ENCODE results near the gene TNFSF12. TPM values are rescaled to one million over a fixed set of nuclear protein-coding genes. Genes with fewer than 3 reads are reported as not detected.

The TNFSF12 gene
- total and polyA plus RNA-seq, 9 of the 15 experiments (the other 6 are each of a cell fraction or from before 2014, with no cell fraction given): 0.03 to 0.95 (median 0.19) TPM; not detected in 3

GRCh38 chr17:7551396-7551795, 2.5 kb downstream of the TNFSF12 start:
- BruUV-seq (replicated peaks): no TSS peak
- Histone ChIP-seq H3K9ac (ENCODE audit: insufficient read depth in 1 of 2, low read depth in 2 of 2, low read length in 2 of 2) (no peak overlapping the region), H2AFZ (ENCODE audit: low read depth, low read length) (no peak overlapping the region), H3K79me2 (ENCODE audit: control insufficient read depth, insufficient read depth, low read length) (no peaks in the 10 kb centered on the region), H3K27ac (ENCODE audit: extremely low read depth, low read depth, low read length) (no peak overlapping the region), H3K36me3 (ENCODE audit: control insufficient read depth, insufficient read depth, low read length) (no peaks in the 10 kb centered on the region), H3K27me3 (ENCODE audit: control insufficient read depth in 2 of 2, insufficient read depth in 2 of 2, low read length in 2 of 2) (no peaks in the 10 kb centered on the region), H3K9me1 (ENCODE audit: control insufficient read depth, insufficient read depth, low read length) (no peaks in the 10 kb centered on the region), H4K20me1 (replicated peaks; ENCODE audit: control insufficient read depth, insufficient read depth, low read length) (no peaks in the 10 kb centered on the region), H3K4me2 (ENCODE audit: insufficient read depth, low read length) (no peak overlapping the region), H3K4me3 (no peak overlapping the region), H3K9me3 (replicated peaks; ENCODE audit: control insufficient read depth, insufficient read depth, low read depth, low read length) (no peaks in the 10 kb centered on the region), H3K4me1 (replicated peaks in 1 of 2; ENCODE audit: control insufficient read depth in 2 of 2, insufficient read depth in 2 of 2, low read length in 2 of 2) (peaks cover 8 to 25% of the 10 kb centered on the region in 2 experiments; a peak in 4 of 5 replicates)
- ChIA-PET CTCF (ENCODE audit: low intra/inter-chr PET ratio) (no interaction called here), POLR2A (interaction anchor here (0.7 kb wide), 1 partner anchor 9 kb away, joined by 3 read pairs; no protein-coding TSS in a partner anchor)
- no peak for TF ChIP-seq ETV1 (tag; conservative IDR thresholded peaks at IDR 0.05; ENCODE audit: low read depth)
- no peak for TF ChIP-seq CLOCK (CRISPR knock-in tag; IDR thresholded peaks at IDR 0.05; ENCODE audit: borderline replicate concordance)
- no peak for TF ChIP-seq MEF2D (tag; conservative IDR thresholded peaks at IDR 0.05; ENCODE audit: low read depth)
- no peak for TF ChIP-seq NFYB (IDR thresholded peaks at IDR 0.05; ENCODE audit: extremely low read depth, insufficient read length)
- no peak for TF ChIP-seq NFRKB (IDR thresholded peaks at IDR 0.05; ENCODE audit: low read depth)
- no peak for TF ChIP-seq SMARCA4 (IDR thresholded peaks at IDR 0.05)
- no peak for TF ChIP-seq HNRNPK (IDR thresholded peaks at IDR 0.05; ENCODE audit: low read depth, low read length, poor library complexity, severe bottlenecking)
- no peak for TF ChIP-seq ELK1 (CRISPR knock-in tag; IDR thresholded peaks at IDR 0.05)
- no peak for TF ChIP-seq PRMT5 (CRISPR knock-in tag; IDR thresholded peaks at IDR 0.05)
- FAIRE-seq: no peak
- intact Hi-C loops (cut with micrococcal nuclease): no loop called here
- in situ Hi-C loops (cut with MboI): loop anchor here (10.0 to 25.0 kb wide), 2 partner anchors 197 to 514 kb away; partner anchors contain the start of genes KCTD11, SLC16A11, SLC16A13 and TMEM95
- 40% methylated on average over 4 of the region's 4 CpGs for WGBS (ENCODE audit: insufficient coverage, low coverage, missing lambda C conversion rate)
- no peak for ATAC-seq
- no peak for DNase-seq (ENCODE audit: extremely low read depth in 1 of 4, low spot score in 3 of 4)
